Lower leg skin (tissue), 3 donors: ENCODE data around the gene CEMP1.

Experiments used
- CTCF ChIP-seq, 3 donors: fragments of 450-650 bp; IDR thresholded peaks; one replicate each; pipeline ENCODE4 v1.5.1; 2016; ENCODE audit warnings: antibody characterized with exemption in 3 of 3, mild to moderate bottlenecking in 3 of 3, moderate library complexity in 2 of 3
- POLR2A ChIP-seq, 2 donors: fragments of 450-650 bp; IDR thresholded peaks; one replicate each; pipeline ENCODE4 v1.6.1; 2016 to 2017; ENCODE audit warnings: antibody characterized with exemption in 2 of 2, mild to moderate bottlenecking in 1 of 2, moderate library complexity in 1 of 2

- no peak for TF ChIP-seq CTCF (IDR thresholded peaks at IDR 0.05)
- TF ChIP-seq POLR2A (IDR thresholded peaks at IDR 0.05), result no peak
These were observed 36.2 kb downstream of the CEMP1 start for GRCh38 chr16:2495041-2495440.
